Ishikawa (cell line): ENCODE data around the gene SNX11.

Experiments
- CEBPB ChIP-seq: IDR thresholded peaks from 2 replicates; pipeline ENCODE4 v1.6.1; 2012
- CREB1 ChIP-seq: IDR thresholded peaks from 2 replicates; pipeline ENCODE4 v1.6.1; 2012; ENCODE audit warnings: low read depth
- EGR1 ChIP-seq: IDR thresholded peaks from 2 replicates; pipeline ENCODE4 v1.6.1; 2012
- EP300 ChIP-seq: IDR thresholded peaks from 2 replicates; pipeline ENCODE4 v1.6.1; 2012; ENCODE audit warnings: borderline replicate concordance
- FOXM1 ChIP-seq: IDR thresholded peaks from 2 replicates; pipeline ENCODE4 v1.6.1; 2012; ENCODE audit warnings: low read depth, borderline replicate concordance
- MAX ChIP-seq: IDR thresholded peaks from 2 replicates; pipeline ENCODE4 v1.6.1; 2012
- NFIC ChIP-seq: IDR thresholded peaks from 2 replicates; pipeline ENCODE4 v1.6.1; 2012
- RAD21 ChIP-seq: IDR thresholded peaks from 2 replicates; pipeline ENCODE4 v1.6.1; 2012; ENCODE audit warnings: low read depth
- REST ChIP-seq: IDR thresholded peaks from 2 replicates; pipeline ENCODE4 v1.6.1; 2012; ENCODE audit warnings: low read depth, mild to moderate bottlenecking
- TAF1 ChIP-seq: IDR thresholded peaks from 2 replicates; pipeline ENCODE4 v1.6.1; 2012; ENCODE audit warnings: low read depth, mild to moderate bottlenecking
- TCF12 ChIP-seq: IDR thresholded peaks from 2 replicates; pipeline ENCODE4 v1.6.1; 2012; ENCODE audit warnings: low read depth
- TEAD4 ChIP-seq: IDR thresholded peaks from 2 replicates; pipeline ENCODE4 v1.6.1; 2012
- USF1 ChIP-seq: IDR thresholded peaks from 2 replicates; pipeline ENCODE4 v1.6.1; 2012
- YY1 ChIP-seq: IDR thresholded peaks from 2 replicates; pipeline ENCODE4 v1.6.1; 2012; ENCODE audit warnings: low read depth
- ZBTB7A ChIP-seq: IDR thresholded peaks from 2 replicates; pipeline ENCODE4 v1.6.1; 2012; ENCODE audit warnings: low read depth

SNX11 gene

DNA sequence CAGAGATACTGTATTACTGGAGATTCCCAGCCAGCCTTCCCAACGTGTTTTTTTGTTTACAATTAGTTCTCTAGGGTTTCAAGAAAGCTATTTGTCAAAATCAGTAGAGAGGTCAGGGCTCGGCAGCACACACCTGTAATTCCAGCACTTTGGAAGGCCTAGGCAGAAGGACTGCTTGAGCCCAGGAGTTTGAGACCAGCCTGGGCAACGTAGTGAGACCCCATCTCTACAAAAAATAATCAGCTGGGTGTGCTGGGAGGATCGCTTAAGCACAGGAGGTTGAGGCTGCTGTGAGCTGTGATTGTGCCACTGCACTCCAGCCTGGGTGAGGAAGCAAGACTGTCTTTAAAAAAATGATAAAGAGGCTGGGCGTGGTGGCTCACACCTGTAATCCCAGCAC lies 25.7 kb upstream of the SNX11 start:
- TF ChIP-seq YY1, result no peak
- TF ChIP-seq USF1, result no peak
- TF ChIP-seq CEBPB, result no peak

GRCh38 chr17:48084932-48085331 lies 22.6 kb upstream of the SNX11 start:
- TF ChIP-seq TEAD4 (no peak), EP300 (no peak), NFIC (no peak), FOXM1 (no peak), MAX (no peak), USF1 (no peak), CREB1 (no peak), TCF12 (no peak), REST (no peak), YY1 (no peak), CEBPB (no peak), EGR1 (no peak), RAD21 (no peak), ZBTB7A (no peak)

- TF ChIP-seq USF1, result no peak
- TF ChIP-seq FOXM1, result no peak
- no peak for TF ChIP-seq RAD21
- TF ChIP-seq TEAD4, result no peak
- TF ChIP-seq YY1, result no peak
- no peak for TF ChIP-seq REST
- TF ChIP-seq MAX, result no peak
- no peak for TF ChIP-seq EP300
- TF ChIP-seq CREB1, result no peak
- TF ChIP-seq CEBPB, result no peak
- TF ChIP-seq EGR1, result no peak
- no peak for TF ChIP-seq NFIC
- no peak for TF ChIP-seq TCF12
- no peak for TF ChIP-seq TAF1
- no peak for TF ChIP-seq ZBTB7A
These were observed 14.1 kb upstream of the SNX11 start for GRCh38 chr17:48093341-48094045.

DNA sequence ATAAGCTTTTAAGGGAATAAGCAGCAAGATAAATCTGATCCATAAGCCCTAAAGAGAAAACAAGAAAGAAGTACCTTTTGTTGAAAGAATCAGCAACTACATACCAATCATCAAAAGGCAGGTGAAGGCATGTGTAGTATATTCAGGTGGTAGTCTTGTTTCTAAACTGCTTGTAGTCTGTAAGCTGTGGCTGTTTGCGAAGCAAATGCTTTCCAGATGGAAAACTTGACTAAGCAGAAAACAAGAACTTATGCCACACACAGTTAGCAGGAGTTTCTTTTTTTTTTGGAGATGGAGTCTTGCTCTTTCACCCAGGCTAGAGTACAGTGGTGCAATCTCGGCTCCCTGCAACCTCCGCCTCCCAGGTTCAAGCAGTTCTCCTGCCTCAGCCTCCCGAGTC lies 12.0 kb upstream of the SNX11 start:
- TF ChIP-seq REST (no peak), TAF1 (no peak), RAD21 (no peak), CREB1 (no peak), FOXM1 (no peak), TEAD4 (no peak), EP300 (no peak), NFIC (no peak), USF1 (no peak), TCF12 (no peak), YY1 (no peak), CEBPB (no peak), ZBTB7A (no peak)
